GM21423 (cell line): ENCODE measurements around the gene MAP2K5.
"Not testable (repeated sequence)": the region's sequence is repeated elsewhere in the genome, so short reads cannot be mapped to it uniquely, and the experiment has no call there.

ENCODE experiments used
- ATAC-seq: cut with Tn5 transposase; IDR thresholded peaks from one replicate; pipeline ENCODE4 v1.9.1; 2021; ENCODE audit warnings: mild to moderate bottlenecking, moderate library complexity; ENCODE audit not compliant: unreplicated experiment

Gene MAP2K5

DNA sequence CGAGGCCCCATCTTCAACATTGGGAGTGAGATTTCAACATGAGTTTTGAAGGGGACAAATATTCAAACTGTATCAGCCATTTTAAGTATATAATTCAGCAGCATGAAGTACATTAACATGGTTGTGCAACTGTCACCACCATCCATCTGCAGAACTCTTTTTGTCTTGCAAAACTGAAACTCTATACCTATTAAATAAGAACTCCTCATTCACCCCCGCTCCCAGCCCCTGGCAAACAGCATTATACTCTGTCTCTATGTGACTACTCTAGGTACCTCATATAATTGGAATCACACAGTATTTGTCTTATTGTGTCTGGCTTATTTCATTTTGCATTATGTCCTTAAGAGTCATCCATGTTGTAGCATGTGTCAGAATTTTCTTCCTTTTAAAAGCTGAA is 110.1 kb downstream of the MAP2K5 start:
- ATAC-seq, result no peak

DNA sequence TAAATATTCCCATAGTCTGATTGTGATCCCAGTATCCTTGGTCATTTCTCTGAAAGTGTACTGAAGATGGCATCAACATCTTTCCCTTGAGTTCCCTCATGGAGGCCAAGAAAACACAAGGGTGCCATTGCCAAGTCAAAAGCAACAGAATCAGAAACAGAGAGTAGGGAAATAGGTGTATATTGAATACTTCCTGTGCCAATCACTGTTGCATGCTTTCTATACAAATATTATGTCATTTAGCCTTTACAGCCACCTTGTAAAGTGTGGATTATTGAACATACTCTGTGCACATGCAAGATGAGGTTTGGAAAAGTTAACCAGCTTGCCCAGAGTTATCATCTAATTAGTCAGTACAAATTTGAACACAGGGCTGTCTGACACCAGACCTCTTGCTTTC is 117.9 kb downstream of the MAP2K5 start:
- ATAC-seq, result no peak

DNA sequence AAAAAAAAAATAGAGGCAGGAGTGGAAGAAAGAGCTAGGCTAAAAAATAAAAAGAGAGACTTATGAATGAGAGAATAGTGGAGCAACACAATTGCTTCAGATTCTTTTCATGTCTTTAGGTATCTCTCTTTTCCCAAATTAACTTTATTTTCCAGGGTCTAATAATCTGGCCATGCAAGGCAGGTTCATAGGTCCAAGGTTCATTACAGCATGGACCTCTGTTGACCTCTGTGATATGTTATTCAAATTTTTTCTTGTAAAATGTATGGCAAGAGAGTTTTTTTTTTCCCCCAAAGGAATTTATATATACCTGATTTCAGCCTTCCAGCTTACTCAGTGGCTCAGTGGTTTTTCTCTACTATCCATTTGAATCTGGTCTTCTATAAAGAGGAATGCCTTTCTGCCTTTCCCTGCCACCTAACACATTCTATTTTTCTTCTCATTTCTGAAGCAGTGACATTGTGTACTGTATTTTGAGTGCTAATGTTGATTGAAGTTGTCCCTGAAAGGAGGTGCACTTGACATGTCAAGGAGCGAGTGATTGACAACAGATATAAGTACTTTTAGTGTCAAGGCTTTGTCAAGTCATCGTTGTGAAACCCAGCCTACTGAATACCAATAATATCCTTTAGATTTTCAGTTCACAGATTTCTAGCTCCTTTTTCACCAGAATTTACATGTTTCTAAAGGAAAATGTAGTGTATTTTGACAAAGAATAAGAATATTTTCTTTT is 118.5 kb downstream of the MAP2K5 start:
- no peak for ATAC-seq

DNA sequence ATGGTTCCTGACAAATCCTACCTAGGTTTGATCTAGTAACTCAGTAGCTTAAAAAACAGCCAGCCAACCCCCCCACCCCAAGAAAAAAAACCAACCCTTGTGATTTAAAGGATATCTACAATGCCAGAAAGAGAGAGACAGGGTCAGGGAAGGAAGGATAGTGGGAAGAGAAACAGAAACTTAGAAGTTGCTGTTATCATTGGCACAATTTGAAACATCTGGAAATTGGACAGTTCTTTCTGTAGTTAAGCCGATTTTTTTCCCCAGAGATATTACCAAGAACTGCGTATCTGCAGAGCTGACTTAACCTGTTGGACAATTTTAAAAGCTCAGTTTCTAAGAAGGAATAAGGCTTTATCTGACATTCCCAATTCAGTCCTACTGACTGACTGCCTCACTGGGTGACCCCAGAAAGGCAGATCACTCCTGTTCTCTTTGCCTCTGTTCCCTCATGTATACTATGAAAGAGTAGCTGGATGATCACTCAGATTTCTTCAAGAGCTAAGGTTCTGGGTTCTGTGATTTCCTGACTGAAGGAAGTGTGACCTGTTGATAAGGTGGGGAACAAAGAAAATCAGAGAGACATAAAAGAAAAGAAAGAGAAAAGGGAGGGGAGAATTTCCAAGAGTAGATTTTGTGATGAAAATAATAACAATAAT is 128.3 kb downstream of the MAP2K5 start:
- ATAC-seq, result no peak

DNA sequence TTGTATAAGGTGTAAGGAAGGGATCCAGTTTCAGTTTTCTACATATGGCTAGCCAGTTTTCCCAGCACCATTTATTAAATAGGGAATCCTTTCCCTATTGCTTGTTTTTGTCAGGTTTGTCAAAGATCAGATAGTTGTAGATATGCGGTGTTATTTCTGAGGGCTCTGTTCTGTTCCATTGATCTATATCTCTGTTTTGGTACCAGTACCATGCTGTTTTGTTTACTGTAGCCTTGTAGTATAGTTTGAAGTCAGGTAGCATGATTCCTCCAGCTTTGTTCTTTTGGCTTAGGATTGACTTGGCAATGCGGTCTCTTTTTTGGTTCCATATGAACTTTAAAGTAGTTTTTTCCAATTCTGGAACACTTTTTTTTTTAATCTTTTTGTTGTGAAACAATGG is 130.3 kb downstream of the MAP2K5 start:
- ATAC-seq, result not testable (repeated sequence)

DNA sequence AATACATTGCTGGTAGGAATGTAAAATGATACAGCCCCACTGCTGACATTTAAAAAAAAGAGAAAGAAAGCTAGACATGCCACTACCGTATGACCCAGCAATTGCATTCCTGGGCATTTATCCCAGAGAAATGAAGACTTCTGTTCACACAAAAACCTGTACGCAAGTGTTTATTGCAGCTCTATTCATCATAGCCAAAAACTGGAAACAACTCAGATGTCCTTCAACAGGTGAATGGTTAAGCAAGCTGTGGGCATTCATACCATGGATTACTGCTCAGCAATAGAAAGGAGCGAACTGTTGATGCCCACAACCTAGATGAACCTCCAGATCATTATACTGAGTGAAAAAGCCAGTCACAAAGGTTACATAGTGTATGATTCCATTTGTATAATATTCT is 132.5 kb downstream of the MAP2K5 start:
- no peak for ATAC-seq

DNA sequence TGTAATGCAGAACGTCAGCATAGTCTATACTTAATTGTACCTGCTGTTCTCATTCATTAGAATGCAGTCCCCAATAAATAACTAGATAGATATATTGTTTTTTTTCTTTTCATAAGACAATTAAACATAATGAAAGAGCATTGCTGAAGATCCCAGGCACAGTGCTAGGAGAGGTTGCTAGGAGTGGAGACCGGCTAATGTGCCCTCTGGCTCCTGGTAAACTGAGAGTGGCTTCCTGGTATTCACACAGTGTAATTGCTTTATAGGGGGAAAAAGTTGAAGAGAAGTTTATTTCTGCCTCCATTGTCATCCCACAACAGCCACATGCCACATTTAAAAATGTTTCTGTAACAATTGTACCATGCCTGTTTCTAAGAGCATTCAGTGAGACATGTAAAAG is 135.6 kb downstream of the MAP2K5 start:
- ATAC-seq, result no peak

DNA sequence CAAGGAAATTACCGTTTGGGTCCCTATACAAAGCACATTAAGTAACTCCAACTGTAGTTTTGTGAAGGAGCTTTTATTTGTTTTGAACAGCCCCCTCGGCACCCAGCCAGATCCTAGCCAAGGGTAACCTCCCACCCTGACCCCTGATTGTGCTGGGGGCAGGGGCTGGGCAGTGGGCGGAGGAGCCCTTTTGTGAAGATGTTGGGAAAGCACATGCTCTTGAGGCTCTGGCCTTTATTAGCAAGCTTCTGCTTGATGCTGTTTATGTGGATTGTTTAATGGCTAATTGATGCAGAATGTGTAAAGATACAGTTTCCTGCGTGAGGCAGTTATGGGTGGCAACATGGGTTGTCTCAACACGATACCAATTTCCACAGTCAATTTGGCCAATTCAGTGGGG is 136.5 kb downstream of the MAP2K5 start:
- ATAC-seq, result no peak

DNA sequence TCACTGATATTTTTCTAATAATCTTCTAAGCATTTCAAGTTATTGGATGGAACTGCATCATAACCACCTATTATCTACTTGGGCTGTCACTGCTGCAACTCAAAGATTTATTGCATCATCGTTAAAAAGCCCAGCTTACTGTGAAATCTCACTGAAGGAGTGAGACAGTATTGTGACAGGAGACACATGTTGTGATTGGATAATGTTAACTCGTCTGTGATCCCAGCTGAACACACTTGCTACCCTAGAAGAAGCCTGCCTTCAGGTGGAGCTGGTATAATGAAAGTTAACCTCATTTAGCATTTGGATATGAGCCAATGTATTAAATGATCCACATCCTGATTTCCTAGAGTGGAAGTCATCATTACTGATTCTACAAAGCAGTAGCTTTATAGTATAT is 138.1 kb downstream of the MAP2K5 start:
- no peak for ATAC-seq

DNA sequence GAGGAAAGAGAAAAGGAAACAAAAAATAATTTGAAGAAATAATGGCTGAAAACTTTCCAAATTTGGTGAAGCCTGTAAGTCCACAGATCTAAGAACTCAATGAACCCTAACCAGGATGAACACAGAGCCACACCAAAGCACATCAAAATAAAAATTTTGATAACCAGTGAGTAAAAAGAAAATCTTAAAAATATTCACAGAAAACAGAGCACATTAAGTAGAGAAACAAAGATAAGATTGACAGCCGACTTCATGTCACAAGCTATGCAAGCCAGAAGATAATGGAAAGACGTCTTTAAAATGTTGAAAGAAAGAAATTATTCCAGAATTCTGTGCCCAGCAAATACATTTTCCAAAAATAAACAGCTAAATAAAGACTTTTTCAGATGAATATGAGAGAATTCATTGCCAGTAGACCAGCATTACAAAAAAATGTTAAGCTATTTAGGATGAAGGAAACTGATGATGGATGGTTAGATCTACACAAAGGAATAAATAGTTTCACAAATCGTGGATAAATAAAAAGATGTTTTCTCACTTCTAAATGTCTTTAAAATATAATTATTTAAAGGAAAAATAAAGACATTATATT is 142.6 kb downstream of the MAP2K5 start:
- ATAC-seq, result no peak

DNA sequence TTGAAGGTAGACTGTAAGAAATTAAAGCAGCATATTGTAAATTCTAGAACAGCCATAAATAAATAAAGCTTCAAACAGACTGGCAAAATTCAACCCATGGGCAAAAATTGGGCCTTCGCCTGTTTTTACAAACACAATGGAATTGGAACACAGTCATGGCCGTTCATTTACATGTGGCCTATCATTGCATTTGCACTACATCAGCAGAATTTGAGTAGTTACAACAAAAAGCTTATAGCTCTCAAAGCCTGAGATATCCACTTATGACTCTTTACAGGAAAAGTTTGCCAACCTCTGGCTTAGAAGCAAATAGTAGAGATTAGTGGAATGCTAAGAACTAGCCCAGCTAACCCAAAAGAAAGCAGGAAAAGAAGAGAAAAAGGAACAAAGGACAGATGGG is 143.2 kb downstream of the MAP2K5 start:
- no peak for ATAC-seq

DNA sequence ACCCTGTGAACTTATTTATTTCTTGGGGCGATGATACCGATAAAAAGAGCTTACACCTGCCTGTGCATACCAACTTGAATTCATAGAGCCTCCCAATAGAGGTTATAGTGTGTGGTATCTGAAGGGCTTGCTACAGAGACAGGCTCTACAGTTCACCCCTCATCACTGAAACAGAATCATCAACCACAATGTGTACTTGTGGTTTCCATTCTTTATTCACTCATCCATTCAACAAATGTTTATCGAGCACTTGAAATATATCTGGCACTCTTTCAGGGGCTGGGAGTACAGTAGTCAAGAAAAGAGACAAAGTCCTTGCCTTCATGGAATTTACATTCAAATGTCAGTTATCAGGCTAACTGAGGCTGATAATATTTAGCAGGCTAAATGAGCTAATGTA is 148.4 kb downstream of the MAP2K5 start:
- ATAC-seq, result no peak

DNA sequence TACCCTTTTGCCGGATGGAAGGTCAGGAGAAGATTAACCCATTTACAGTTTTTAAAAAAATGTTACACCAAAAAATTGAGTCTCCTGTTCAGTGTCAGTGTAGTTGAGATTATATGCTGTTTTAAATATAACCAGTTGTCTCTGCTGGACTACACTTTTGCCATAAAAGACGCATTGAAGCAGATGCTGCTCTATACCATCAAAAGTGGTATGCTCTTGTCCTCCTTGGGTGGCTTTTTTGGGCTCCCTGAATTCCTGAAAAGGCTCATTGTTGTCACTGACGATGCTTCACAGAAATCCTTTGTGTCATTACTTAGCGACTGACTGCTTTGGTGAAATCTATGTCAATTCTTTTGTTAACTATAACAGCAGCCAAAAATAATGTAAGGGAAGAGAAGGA is 148.9 kb downstream of the MAP2K5 start:
- ATAC-seq, result no peak

DNA sequence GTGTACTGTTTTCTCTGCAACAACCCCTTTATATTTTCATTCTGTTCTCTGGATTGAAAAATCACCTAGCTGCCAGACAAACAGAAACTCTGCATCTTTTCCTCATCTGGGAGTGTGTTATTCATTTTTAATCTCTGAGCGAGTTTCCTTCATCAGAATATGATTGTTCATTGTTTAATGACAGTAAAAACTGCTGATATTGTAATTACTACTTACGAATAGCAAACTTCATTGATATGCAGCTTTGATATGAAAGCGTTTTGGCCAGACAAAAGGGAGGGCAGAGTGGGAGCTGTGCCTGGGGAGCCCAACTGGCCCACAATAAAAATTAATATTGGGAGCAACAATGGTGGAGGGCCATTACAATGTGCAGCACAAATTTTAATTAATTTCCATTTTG is 150.1 kb downstream of the MAP2K5 start:
- ATAC-seq, result no peak

DNA sequence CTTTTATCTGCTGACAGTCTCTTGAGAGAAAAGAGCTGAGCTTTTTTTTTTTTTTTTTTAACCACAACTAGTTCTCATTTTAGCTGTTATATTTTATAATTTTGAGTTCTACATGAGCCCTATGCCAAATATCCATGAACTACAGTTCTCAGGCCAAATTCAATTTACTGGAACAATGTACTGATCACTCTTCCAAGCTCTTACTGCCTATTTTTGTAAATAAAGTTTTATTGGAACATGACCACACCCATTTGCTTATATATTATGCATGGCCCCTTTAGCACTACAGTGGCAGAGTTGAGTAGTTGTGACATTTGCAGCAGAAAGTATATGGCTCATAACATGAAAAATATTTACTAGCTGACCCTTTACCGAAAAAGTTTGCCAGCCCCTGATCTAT is 153.6 kb downstream of the MAP2K5 start:
- ATAC-seq, result no peak

DNA sequence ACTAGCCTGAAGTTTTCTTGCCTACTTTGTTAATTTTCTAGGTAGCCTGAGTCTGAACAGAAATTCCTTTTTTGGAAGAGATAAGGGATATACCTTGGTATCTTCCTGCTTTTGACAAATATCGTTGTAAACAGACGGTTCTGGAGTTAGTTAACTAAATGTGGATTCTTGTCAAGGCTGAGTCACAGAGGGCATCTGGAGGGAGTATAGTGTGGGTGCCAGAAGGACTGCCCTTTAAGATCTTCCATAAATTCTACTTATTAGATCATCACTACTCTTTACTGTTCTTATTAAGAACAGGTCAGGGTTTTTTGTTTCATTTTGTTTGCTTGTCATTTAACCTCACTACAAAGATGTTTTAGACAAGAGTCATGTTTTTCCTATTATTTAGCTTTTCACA is 157.5 kb downstream of the MAP2K5 start:
- no peak for ATAC-seq

DNA sequence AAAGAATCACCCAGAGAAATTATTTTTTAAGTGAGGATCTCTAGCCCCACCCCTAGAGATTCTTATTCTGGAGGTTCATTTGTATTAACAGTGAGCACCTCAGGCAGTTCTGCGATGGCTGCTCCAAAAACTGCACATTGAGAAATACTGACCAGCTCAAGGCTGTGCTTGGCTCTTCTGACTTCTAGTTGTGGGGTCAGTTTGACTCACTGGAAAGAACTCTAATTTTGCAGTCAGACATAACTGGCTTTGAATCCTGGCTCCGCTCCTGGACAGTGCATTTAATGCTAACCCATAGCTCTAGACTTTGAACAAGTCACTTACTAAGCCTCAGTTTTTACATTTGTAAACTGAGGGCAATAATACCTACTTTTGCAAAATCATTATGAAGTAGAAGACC is 159.2 kb downstream of the MAP2K5 start:
- no peak for ATAC-seq

DNA sequence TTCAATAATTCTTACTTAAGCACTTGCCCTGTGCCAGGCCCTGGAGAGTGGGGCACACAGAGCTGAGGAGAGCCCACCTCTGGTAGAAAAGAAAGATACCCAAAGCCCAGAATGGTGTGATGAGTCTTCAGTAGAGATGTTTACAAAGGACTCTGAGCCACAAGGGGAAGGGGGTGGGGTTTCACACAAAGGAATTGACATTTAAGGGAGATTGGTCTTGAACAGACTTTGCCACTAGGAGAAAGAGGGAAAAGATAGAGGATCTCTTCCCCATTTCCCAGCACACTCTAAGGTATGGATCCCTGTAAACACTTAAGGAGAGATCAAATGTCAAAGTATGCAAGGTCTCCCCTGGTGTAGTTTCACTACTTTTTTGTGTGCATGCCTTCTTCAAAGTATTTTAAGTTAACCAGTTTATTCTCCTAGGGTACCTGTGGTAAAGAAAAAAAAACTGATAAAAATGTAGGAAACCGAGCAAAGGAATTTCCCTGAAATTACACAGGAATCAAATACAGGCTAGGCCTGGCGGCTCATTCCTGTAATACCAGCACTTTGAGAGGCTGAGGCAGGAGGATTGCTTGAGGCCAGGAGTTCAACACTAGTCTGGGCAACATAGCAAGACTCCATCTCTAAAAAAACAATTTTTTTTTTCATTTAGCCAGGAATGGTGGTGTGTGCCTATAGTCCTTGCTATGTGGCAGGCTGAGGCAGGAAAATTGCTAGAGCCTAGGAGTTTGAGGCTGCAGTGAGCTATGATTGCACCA is 165.2 kb downstream of the MAP2K5 start:
- ATAC-seq, result no peak

DNA sequence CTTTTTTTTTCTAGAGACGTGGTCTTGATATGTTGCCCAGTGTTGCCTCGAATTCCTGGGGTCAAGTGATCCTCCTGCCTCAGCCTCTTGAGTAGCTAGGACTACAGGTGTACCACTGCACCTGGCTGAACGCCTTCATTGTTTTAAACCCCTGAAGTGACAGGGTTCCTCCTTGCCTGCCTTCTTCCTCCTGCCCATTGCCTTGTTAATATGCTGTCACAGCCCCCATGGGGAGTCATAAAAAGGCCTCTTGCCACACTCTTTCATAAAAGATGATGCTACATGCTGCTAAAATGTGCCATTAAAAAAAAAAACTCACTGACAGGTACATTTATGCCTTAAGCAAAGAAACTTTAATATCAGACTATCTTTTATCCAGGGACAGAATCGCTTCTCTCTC is 166.0 kb downstream of the MAP2K5 start:
- no peak for ATAC-seq

DNA sequence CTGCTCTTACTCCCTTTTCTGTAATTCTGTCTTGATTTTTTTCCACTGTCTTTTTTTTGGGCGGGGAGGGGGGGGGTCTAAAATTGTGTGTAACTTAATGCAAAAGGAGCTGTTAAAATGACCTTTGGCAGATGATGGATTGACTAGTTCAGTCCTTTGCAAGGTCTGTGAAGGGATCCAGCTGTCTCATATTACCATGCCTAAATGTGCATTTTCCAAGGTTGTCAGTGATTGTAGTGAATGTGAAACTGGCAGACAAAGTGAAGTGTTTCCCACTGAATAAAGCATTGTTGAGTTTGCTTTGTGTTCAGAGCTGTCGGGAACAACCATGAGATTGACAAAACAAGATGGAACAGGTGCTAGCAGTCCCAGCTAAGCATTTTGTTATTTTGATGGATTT is 172.7 kb downstream of the MAP2K5 start:
- ATAC-seq, result no peak

DNA sequence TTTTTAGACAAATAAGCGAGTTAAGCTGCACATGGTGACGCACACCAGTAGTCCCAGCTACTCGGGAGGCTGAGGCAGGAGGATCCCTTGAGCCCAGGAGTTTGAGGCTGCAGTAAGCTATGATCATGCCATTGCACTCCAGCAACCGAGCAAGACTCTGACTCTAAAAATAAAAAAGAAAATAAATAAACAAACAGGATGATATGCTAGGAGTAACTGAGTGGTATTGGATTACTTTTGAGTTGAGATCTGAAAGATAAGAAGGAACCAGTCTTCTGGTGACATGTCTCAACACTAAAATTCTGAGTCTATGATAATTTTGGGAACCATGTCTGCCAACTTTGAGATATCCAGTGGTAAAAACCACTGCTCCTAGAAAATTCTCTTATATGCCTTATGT is 173.7 kb downstream of the MAP2K5 start:
- no peak for ATAC-seq

DNA sequence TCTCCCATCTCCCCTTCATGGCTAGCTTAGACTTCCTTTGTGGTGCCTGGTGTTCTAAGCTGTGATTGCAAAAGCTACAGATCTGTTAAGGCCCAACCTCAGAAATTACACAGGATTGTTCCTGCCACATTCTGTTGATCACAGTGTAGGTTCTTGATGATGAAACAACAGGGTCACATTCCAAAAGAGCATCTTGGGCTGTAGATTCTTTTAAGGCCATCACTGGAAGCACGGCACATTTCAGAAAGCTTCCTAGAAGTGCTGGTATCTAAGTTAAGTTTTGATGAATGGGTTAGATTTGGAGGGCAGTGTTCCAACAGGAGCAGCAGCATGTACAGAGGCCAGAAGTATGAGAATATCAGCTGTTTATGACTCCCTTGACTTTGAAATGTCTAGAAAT is 175.3 kb downstream of the MAP2K5 start:
- no peak for ATAC-seq
